HUES6 (cell line): ENCODE data around the gene SERPINE1.

Experiments used
- H3K27ac ChIP-seq: 2 replicates; pipeline ENCODE4 v1.7.0; 2013; ENCODE audit warnings: low read depth, mild to moderate bottlenecking, low read length, inconsistent platforms
- H3K27me3 ChIP-seq: 2 replicates; pipeline ENCODE4 v1.6.1; 2013; ENCODE audit warnings: low read length; ENCODE audit not compliant: control insufficient read depth, insufficient read depth
- H3K36me3 ChIP-seq: 2 replicates; pipeline ENCODE4 v1.6.1; 2013; ENCODE audit warnings: low read length; ENCODE audit not compliant: control insufficient read depth, insufficient read depth
- H3K4me1 ChIP-seq: 2 replicates; pipeline ENCODE4 v1.6.1; 2013; ENCODE audit warnings: low read length; ENCODE audit not compliant: control insufficient read depth, insufficient read depth
- H3K4me3 ChIP-seq: 2 replicates; pipeline ENCODE4 v1.5.1; 2013; ENCODE audit warnings: low read depth, low read length
- H3K9ac ChIP-seq: one replicate; pipeline ENCODE4 v1.6.1; 2013; ENCODE audit warnings: mild to moderate bottlenecking, low read length
- H3K9me3 ChIP-seq: 2 replicates; pipeline ENCODE4 v1.6.1; 2013; ENCODE audit warnings: low read depth, low read length; ENCODE audit not compliant: control insufficient read depth, insufficient read depth

Gene SERPINE1

DNA sequence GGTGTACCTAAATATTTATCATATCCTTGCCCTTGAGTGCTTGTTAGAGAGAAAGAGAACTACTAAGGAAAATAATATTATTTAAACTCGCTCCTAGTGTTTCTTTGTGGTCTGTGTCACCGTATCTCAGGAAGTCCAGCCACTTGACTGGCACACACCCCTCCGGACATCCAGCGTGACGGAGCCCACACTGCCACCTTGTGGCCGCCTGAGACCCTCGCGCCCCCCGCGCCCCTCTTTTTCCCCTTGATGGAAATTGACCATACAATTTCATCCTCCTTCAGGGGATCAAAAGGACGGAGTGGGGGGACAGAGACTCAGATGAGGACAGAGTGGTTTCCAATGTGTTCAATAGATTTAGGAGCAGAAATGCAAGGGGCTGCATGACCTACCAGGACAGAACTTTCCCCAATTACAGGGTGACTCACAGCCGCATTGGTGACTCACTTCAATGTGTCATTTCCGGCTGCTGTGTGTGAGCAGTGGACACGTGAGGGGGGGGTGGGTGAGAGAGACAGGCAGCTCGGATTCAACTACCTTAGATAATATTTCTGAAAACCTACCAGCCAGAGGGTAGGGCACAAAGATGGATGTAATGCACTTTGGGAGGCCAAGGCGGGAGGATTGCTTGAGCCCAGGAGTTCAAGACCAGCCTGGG is 11.4 kb downstream of the SERPINE1 start:
- peak overlapping the region; percentile 89 for H3K9ac ChIP-seq
- peaks cover 29% of the 10 kb centered on the region for H3K4me1 ChIP-seq
- peak overlapping the region; percentile 31; the same call in 1 of the 2 replicates for H3K4me3 ChIP-seq
- H3K27ac ChIP-seq: peak overlapping the region; percentile 88
- no peaks in the 10 kb centered on the region for H3K9me3 ChIP-seq
- peaks cover 8% of the 10 kb centered on the region; the same call in 1 of the 2 replicates for H3K36me3 ChIP-seq
- no peaks in the 10 kb centered on the region for H3K27me3 ChIP-seq

DNA sequence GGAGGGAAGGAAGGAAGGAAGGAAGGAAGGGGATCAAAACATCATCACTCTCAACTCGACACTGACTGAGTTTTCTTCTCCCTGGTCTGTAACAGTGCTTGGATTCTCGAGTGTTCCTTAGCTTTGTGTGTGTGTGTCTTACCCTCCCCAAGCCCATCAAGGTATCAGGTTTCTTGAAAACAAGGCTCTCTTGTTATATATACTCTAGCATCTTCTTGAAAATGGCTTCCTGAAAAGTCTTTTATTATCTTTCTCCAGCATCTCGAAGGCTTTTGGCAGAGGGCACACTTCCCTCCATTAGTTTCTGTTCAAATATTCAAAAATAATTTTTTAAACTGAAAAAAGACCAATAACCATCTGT is 13.4 kb downstream of the SERPINE1 start:
- peaks cover 3% of the 10 kb centered on the region; the same call in 1 of the 2 replicates for H3K36me3 ChIP-seq
- no peaks in the 10 kb centered on the region for H3K27me3 ChIP-seq
- H3K4me3 ChIP-seq: no peak overlapping the region
- H3K4me1 ChIP-seq: peaks cover 15% of the 10 kb centered on the region
- no peak overlapping the region for H3K27ac ChIP-seq
- no peaks in the 10 kb centered on the region for H3K9me3 ChIP-seq
- H3K9ac ChIP-seq: no peak overlapping the region

DNA sequence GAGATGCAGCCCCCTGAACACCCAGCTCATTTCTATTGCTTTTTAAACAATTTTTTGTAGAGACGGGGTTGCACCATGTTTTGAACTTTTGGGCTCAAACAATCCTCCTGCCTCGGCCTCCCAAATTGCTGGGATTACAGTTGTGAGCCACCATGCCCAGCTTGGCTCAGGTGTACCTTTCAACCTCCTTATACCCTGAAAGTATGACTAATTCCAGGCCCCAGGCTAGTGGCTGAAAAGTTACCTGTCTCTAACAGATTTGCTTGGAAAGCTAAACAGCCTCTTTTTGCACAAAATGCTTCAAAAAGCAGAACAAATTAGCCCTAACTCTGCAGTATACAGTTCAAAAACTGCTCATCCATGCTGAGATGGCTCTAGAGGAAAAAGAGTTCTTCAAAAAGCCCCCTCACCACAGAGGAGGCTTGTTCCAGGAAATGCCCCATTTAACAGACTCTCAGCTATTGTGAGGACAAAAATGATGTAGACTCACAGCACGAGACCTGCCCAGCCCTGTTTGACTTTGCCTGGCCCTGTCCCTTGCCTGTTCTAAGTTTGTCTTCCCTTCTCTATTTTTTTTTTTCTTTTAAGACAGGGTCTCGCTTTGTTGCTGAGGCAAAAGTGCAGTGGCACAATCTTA is 14.0 kb downstream of the SERPINE1 start:
- H3K4me1 ChIP-seq: peaks cover 15% of the 10 kb centered on the region

DNA sequence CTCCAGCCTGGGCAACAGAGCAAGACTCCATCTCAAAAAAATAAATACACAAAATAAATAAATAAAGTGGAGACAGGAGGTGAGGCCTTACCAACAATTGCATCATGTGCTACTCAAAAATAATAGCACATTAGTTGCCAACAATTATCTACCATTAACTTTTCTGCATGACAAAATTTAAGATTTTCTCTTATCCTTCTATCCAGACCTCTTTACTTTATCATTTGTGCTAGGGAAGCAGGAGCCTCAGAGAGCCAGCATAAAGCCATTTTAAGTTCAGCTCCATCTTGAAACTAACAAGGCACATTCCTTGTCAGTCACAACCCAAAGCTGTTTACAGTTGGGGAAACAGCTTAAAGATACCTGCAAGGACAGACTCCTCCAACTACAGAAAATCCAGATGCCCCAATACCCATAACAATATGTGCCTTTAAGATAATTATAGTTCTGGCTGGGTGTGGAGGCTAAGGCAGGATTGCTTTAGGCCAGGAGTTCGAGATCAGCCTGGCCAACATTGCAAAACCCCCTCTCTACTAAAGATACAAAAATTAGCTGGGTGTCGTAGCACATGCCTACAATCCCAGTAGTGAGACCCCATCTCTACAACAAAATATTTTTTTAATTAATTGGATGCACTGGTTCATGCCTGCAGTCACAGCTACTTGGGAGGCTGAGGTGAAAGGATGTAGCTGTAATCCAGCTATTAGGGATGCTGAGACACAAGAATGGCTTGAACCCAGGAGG is 25.2 kb downstream of the SERPINE1 start:
- no peak overlapping the region for H3K4me3 ChIP-seq
- 0 out of 2 replicates have a peak, but pooled peaks cover 3% of the 10 kb centered on the region for H3K36me3 ChIP-seq
- H3K27me3 ChIP-seq: peaks cover 3% of the 10 kb centered on the region; the same call in 1 of the 2 replicates
- H3K9me3 ChIP-seq: no peaks in the 10 kb centered on the region
- H3K4me1 ChIP-seq: peaks cover 18% of the 10 kb centered on the region
- no peak overlapping the region for H3K27ac ChIP-seq
- no peak overlapping the region for H3K9ac ChIP-seq

More for the DNA sequence above, 14.0 kb downstream of the SERPINE1 start:
- Histone ChIP-seq H3K4me3 (no peak overlapping the region), H3K9ac (no peak overlapping the region), H3K27ac (peak overlapping the region; percentile 31; the same call in 1 of the 2 replicates), H3K27me3 (no peaks in the 10 kb centered on the region), H3K36me3 (no peaks in the 10 kb centered on the region; the same call in 1 of the 2 replicates), H3K9me3 (no peaks in the 10 kb centered on the region)

DNA sequence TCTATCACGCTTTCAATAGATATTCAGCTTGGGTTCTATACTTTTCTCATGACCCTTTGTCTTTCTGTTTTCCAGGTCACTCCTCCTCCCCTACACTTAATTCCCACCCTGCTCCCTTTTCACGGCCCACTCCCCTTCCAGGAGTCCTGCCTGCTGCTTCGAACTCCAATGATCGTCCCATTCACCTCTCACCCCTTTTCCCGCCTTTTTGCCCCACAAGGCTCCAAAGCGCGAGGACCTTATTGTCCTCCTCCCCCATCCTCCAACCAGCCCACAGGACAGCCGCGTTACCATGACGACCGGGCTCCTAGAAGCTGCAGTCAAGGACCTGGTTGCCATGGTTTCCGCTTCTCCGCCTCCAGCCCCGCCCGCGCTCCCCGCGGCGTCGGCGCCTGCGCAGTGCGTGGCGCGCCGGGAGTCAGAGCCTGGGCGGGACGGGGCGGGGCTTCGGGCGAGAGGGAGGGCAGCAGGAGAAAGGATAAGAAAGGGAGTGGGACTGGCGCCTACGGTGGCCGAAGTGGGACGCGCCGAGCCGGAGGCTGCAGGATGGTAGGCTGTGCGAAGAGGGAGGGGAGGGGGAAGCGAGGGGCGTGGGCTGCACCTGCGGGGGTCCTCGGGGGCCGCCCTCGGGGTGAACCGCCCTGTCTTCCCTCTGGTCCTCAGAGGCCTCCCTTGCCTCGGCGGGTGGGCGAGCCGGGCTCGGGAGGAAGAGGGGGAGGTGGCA is 27.2 kb downstream of the SERPINE1 start, which contains the start of gene AP1S1:
AP1S1 (plus strand) TSS at position 508 of the 724 bp plus-strand sequence; CDS start at position 547, 39 bp downstream.
- H3K9ac ChIP-seq: peak within 1 kb of the TSS; percentile 69
- peaks cover 3% of the 10 kb centered on the region; the same call in 1 of the 2 replicates for H3K27me3 ChIP-seq
- H3K4me3 ChIP-seq: peak within 1 kb of the TSS; percentile 75
- no peaks in the 10 kb centered on the region for H3K9me3 ChIP-seq
- peak within 1 kb of the TSS; percentile 68; the same call in 1 of the 2 replicates for H3K27ac ChIP-seq
- peaks cover 26% of the 10 kb centered on the region for H3K4me1 ChIP-seq
- H3K36me3 ChIP-seq: peaks cover 17% of the 10 kb centered on the region

DNA sequence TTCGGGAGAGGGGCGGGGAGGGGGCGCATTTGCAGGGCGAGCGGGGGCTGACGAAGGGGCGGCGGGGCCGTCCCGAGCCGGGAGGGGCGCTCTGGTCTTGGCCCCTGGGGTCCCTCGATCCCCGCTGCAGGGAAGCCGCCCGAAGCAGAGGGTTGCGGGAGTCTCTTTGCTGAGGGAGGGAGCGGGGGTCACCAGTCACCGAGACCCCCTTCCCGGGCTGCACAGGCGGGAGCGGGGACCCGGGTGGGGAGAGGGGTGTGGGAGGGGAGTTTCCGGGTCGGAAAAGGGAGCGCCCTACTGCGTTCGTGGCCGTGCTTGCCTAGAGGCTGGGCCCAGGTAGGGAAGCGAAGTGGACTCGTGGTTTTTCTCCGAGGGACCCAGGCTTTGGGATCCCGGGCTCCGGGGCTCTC is 27.8 kb downstream of the SERPINE1 start:
- peak overlapping the region; percentile 69 for H3K9ac ChIP-seq
- H3K4me1 ChIP-seq: peaks cover 29% of the 10 kb centered on the region
- peak overlapping the region; percentile 75 for H3K4me3 ChIP-seq
- no peaks in the 10 kb centered on the region for H3K9me3 ChIP-seq
- H3K27ac ChIP-seq: peak overlapping the region; percentile 68; the same call in 1 of the 2 replicates
- H3K36me3 ChIP-seq: peaks cover 19% of the 10 kb centered on the region
- H3K27me3 ChIP-seq: peaks cover 3% of the 10 kb centered on the region; the same call in 1 of the 2 replicates

DNA sequence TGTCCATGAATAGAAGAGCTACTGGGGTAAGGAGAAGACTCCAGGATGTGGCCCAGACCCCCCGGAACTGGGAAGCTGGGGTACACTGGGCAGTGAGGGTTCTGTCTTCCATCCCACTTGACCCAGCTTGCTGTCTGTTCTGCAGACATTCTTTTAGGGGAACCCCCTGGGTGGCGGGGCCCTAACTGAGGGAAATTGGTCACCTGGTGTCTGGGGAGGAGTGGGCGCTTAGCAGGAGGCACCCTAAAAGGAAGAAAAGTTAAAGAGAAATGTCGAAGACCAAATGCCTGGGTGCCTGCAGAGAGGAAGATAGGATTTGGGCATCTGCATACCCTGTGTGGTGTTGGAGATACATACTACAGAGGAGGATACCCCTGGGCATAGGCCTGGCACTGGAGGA is 28.4 kb downstream of the SERPINE1 start:
- Histone ChIP-seq H3K9me3 (no peaks in the 10 kb centered on the region), H3K36me3 (peaks cover 19% of the 10 kb centered on the region), H3K9ac (peak overlapping the region; percentile 69), H3K4me1 (peaks cover 35% of the 10 kb centered on the region), H3K27me3 (peaks cover 3% of the 10 kb centered on the region; the same call in 1 of the 2 replicates), H3K27ac (peak overlapping the region; percentile 6; the same call in 1 of the 2 replicates), H3K4me3 (peak overlapping the region; percentile 75)

DNA sequence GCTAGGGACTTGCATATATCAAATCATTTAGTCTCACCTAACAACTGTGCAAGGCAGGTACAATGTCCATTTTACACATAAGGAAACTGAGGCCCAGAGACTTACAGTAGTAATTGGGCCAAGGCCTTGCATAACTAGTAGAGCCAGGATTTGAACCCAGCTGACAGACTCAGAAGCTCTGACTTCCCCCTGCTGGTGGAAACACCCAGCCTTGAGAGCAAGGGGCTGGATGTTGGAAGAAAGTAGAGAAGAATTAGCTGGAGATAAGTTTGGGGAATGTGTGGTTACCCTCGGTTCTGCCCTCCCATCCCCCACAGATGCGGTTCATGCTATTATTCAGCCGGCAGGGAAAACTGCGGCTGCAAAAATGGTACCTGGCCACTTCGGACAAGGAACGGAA is 29.4 kb downstream of the SERPINE1 start:
- peaks cover 19% of the 10 kb centered on the region for H3K36me3 ChIP-seq
- H3K27me3 ChIP-seq: peaks cover 3% of the 10 kb centered on the region; the same call in 1 of the 2 replicates
- H3K4me1 ChIP-seq: peaks cover 45% of the 10 kb centered on the region
- no peaks in the 10 kb centered on the region for H3K9me3 ChIP-seq
- H3K9ac ChIP-seq: peak overlapping the region; percentile 50
- no peak overlapping the region for H3K4me3 ChIP-seq
- no peak overlapping the region for H3K27ac ChIP-seq

DNA sequence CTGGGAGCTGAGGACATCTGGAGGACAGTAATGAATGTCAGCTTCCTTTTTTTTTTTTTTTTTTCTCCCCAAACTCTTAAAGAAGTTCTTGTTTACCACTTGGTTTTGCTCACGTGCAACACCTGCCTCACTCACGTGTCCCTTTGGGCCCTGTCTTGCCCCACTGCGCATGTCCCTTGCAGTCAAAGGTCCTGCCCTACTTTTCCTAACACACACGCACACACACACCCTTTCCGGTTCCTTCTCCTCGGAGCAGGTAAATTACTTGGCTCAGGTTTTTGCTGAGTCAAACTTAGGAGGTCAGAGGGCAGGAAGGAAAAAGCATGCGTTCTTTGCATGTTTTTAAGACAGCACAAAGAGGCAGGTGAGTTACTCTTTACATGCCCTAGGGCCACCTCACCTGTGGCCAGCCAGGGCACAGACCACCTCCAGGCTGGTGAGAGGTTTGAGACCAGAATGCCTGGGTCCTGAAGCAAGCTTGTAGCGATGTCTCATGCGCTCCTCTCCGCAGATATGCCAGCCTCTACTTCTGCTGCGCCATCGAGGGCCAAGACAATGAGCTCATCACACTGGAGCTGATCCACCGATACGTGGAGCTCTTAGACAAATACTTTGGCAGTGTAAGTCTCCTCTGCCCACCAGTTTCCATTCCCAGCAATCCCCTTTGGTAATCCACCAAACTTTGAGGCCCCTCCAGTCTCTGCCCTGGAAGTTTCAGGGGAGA is 30.1 kb downstream of the SERPINE1 start:
- H3K9me3 ChIP-seq: no peaks in the 10 kb centered on the region
- peaks cover 52% of the 10 kb centered on the region for H3K4me1 ChIP-seq
- H3K36me3 ChIP-seq: peaks cover 19% of the 10 kb centered on the region
- peak overlapping the region; percentile 12; the same call in 1 of the 2 replicates for H3K27ac ChIP-seq
- H3K27me3 ChIP-seq: peaks cover 3% of the 10 kb centered on the region; the same call in 1 of the 2 replicates
- no peak overlapping the region for H3K4me3 ChIP-seq
- peak overlapping the region; percentile 50 for H3K9ac ChIP-seq
